ENCODE data around the gene ATP1A2.

- no peak for TF ChIP-seq CTCF (IDR thresholded peaks at IDR 0.05)
- no peak for TF ChIP-seq POLR2A (IDR thresholded peaks at IDR 0.05)
Observed at GRCh38 chr1:160151303-160151702, 35.7 kb downstream of the ATP1A2 start, which contains the start of gene ATP1A4.
